GM12878 (cell line): Measurements from ENCODE around the gene ZNF396.

Source experiments
- CTCF ChIP-seq, 3 experiments: IDR thresholded peaks in 2 of 3; conservative IDR thresholded peaks in 1 of 3; 2 replicates each; pipeline ENCODE4 v1.5.1; 2011; ENCODE audit warnings: low read depth in 3 of 3, low read length in 3 of 3, mild to moderate bottlenecking in 3 of 3, control low read depth in 2 of 3, moderate library complexity in 2 of 3, inconsistent platforms in 1 of 3, mixed read lengths in 1 of 3; ENCODE audit not compliant: control insufficient read depth in 2 of 3, insufficient read depth in 1 of 3; ENCODE audit errors: extremely low read depth in 1 of 3
- EZH2 ChIP-seq: IDR thresholded peaks from 2 replicates; pipeline ENCODE4 v1.6.1; 2012; ENCODE audit warnings: low read depth, mild to moderate bottlenecking, control low read depth, inconsistent platforms, low read length, borderline replicate concordance; ENCODE audit not compliant: control insufficient read depth
- HCFC1 ChIP-seq: fragments of 150-350 bp; IDR thresholded peaks from 2 replicates; pipeline ENCODE4 v1.6.1; 2014; ENCODE audit warnings: low read length
- HSF1 ChIP-seq: fragments of 150-350 bp; IDR thresholded peaks from 2 replicates; pipeline ENCODE4 v1.6.1; 2014; ENCODE audit warnings: mild to moderate bottlenecking, low read depth, low read length
- PKNOX1 ChIP-seq: fragments of 450-650 bp; IDR thresholded peaks from 2 replicates; pipeline ENCODE4 v1.6.1; 2016; ENCODE audit warnings: mild to moderate bottlenecking
- SIN3A ChIP-seq: IDR thresholded peaks from 2 replicates; pipeline ENCODE4 v1.6.1; 2012; ENCODE audit warnings: low read depth, low read length, improper control_type of control experiment

- TF ChIP-seq CTCF (IDR thresholded peaks at IDR 0.05 in 2 of 3, conservative IDR thresholded peaks at IDR 0.05 in 1 of 3; ENCODE audit: control insufficient read depth in 2 of 3, extremely low read depth in 1 of 3, insufficient read depth in 1 of 3, low read depth in 3 of 3, low read length in 3 of 3) (no peak), HCFC1 (no peak), EZH2 (no peak), SIN3A (no peak), PKNOX1 (no peak), HSF1 (no peak)
Measured at GRCh38 chr18:35328868-35329267, 48.3 kb downstream of the ZNF396 start.
